GM10248 (cell line): ENCODE results near the gene COL4A2.

Experiments used
- CTCF ChIA-PET: fragments of 300-600 bp; sonication (Branson Sonifier 250); formaldehyde crosslinking; extraction: SDS; loops from one replicate; lab custom pipeline; 2021; ENCODE audit warnings: antibody characterized with exemption; lab: Yijun Ruan, JAX
- POLR2A ChIA-PET: fragments of 350-650 bp; sonication (Branson Sonifier 250); formaldehyde crosslinking; extraction: SDS; loops from one replicate; lab custom pipeline; 2020; ENCODE audit warnings: antibody characterized with exemption; lab: Yijun Ruan, JAX
- DNase-seq: peaks from one replicate; pipeline ENCODE4 v3.0.0; 2012; ENCODE audit errors: extremely low spot score
- TF ChIP-seq, protein P1 (sequence below): IDR thresholded peaks from 2 replicates; pipeline ENCODE4 v1.5.1; 2012; ENCODE audit warnings: mild to moderate bottlenecking, low read depth; ENCODE audit errors: extremely low read depth, missing control alignments, control extremely low read depth

The COL4A2 gene

DNA sequence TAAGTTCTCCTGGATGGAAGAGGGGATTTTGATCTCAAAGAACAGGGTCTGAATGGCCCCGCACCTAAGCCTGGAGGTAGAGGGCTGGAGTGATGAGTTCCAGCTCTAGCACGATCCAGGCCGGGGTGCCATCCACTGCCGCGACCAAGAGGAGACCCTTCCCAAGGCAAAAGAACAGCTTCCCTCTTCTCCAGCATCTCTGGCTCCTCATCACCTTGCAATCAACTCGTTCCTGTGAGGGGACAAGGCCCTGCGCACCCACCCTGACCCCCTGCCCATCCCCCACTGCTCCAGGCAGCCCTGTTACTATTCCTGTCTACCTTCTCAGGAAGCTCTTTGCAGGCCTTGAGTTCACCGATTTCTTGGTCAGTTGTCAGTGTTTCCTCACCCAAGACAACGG, 17.9 kb upstream of the COL4A2 start:
- TF ChIP-seq, protein P1, sequence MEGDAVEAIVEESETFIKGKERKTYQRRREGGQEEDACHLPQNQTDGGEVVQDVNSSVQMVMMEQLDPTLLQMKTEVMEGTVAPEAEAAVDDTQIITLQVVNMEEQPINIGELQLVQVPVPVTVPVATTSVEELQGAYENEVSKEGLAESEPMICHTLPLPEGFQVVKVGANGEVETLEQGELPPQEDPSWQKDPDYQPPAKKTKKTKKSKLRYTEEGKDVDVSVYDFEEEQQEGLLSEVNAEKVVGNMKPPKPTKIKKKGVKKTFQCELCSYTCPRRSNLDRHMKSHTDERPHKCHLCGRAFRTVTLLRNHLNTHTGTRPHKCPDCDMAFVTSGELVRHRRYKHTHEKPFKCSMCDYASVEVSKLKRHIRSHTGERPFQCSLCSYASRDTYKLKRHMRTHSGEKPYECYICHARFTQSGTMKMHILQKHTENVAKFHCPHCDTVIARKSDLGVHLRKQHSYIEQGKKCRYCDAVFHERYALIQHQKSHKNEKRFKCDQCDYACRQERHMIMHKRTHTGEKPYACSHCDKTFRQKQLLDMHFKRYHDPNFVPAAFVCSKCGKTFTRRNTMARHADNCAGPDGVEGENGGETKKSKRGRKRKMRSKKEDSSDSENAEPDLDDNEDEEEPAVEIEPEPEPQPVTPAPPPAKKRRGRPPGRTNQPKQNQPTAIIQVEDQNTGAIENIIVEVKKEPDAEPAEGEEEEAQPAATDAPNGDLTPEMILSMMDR, result no peak
- DNase-seq, result no peak
- CTCF ChIA-PET, result no interaction called here
- POLR2A ChIA-PET, result no interaction called here

DNA sequence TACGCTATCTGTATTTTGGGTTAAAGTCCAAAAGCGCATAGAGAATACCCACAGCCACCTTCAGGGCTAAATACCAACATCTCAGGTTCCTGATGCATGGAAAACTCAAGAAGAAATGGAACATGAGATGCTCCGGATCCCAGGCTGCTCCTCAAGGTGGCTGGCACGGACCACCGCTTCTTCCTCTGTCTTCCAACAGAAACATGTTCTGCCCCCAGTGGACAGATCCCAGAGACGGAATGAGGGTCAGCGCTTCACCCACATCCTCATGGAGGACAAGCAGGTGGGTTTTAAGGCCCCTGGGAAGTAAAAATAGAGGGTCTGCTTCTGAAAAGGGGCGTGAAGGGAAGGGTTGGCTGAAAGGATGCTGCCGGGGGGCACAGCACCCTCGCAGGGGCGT, 17.4 kb upstream of the COL4A2 start:
- CTCF ChIA-PET, result no interaction called here
- TF ChIP-seq, protein P1, result no peak
- DNase-seq, result no peak
- POLR2A ChIA-PET, result interaction anchor here (0.6 kb wide), 1 partner anchor 426 kb away, joined by 3 read pairs; no protein-coding TSS in a partner anchor

DNA sequence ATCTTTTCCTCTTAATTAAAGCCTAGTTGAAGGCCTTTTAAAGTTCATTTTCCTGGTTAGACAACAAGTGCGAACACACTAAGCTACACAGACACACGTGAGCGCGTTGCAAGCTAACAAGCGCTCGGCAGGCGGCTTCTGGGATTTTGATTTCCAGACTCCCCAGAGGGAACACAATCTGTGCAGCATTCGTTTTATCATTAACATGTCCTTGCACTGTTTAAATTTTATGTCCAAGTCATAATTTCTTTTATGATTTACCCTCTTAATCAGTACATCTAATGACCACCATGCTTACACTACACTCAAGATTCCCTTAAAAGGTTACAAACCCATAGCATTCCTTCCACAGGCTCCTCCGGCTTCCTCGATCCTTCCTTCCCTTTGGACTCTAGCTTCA, 16.9 kb upstream of the COL4A2 start:
- no peak for DNase-seq
- ChIA-PET POLR2A (interaction anchor here (0.6 kb wide), 1 partner anchor 425 kb away, joined by 3 read pairs; no protein-coding TSS in a partner anchor), CTCF (no interaction called here)
- TF ChIP-seq, protein P1, result no peak

DNA sequence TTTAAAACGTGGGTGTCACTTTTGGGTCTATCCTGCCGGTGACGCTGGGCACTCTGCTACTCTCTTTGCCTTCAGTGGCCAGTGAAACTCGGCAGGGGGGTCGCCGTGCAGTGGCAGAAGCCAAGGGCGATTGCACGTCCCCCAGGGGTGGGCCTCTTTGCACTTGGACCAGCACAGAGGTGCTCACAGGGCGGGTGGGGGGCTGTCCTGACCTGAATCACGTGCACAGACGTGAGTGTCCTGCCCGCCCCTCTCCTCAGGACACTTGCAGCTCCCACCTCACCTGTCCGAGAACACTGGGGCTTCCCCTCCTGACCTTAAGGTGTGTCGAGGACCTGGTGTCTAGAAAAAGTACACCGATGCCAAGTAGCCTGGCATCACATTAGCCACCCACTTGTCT, 16.3 kb upstream of the COL4A2 start:
- TF ChIP-seq, protein P1, result no peak
- ChIA-PET CTCF (no interaction called here), POLR2A (no interaction called here)
- no peak for DNase-seq

DNA sequence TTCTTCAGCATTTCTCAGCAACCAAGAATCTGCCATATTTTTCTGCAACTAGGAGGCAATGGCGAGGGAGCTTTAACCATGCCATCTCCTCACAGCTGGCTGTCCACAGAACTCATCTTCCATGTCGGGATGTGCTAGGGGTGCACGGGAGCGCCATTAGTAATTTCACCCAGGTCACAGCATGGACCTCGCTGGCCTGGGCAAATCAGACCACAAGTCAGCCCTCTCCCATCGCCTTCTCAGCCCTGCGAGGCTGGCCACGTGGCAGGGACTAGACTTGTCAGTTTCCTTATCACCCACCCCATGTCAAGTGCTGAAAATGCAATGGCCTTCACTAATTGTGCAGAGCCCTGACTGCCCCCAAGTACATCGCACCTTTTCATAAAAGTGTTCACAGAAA, 15.8 kb upstream of the COL4A2 start:
- TF ChIP-seq, protein P1, result no peak
- CTCF ChIA-PET, result interaction anchor here (1.4 kb wide), 1 partner anchor 9 kb away, joined by 3 read pairs; no protein-coding TSS in a partner anchor
- POLR2A ChIA-PET, result no interaction called here
- no peak for DNase-seq

DNA sequence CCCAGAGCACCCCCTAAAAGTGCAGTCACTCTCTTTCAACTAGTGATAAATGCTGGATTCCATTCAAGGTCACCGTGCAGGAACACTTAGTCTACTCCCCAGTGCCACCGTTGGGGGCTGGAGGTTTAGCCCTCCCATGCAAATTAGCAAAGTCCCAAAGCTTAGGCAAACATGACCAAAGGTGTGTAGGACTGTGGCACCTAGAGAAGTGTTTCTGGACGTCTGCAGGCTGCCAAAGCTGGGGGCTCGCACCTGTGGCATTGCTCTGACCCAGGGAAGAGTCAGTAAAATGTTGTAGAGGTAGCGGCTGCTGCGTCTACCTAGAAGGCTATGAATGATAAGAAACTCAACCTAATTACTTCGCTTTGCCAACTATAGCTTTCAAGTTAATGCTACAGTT, 14.0 kb upstream of the COL4A2 start:
- no peak for DNase-seq
- ChIA-PET POLR2A (no interaction called here), CTCF (interaction anchor here (1.2 kb wide), 1 partner anchor 119 kb away, joined by 3 read pairs; no protein-coding TSS in a partner anchor)
- TF ChIP-seq, protein P1, result no peak
